ENCODE results near the gene TMEM165. TPM values are rescaled to one million over a fixed set of nuclear protein-coding genes. Genes with fewer than 3 reads are reported as not detected.

The TMEM165 gene
- 100 to 1,000 TPM in 2 of 4 donors, 10 to 100 TPM in 2; 82.5 to 129 (median 98.3) TPM for total RNA-seq

GRCh38 chr4:55395529-55396307 is at the start of gene TMEM165:
TMEM165 (plus strand) TSS chr4:55395957; CDS start chr4:55396190, 233 bp downstream.
- under 1% methylated on average over 71 of the region's 95 CpGs for WGBS
- DNase-seq (ENCODE audit: low spot score in 2 of 2): peak; percentile 94 to 95

GRCh38 chr4:55345980-55346850 is 49.5 kb upstream of the TMEM165 start, which contains the start of gene SRD5A3:
SRD5A3 (plus strand) TSS chr4:55346242; CDS start chr4:55346337, 95 bp downstream.
- TF ChIP-seq POLR2AphosphoS5 (IDR thresholded peaks at IDR 0.05) (peak in 1 of 3 donors; percentile 10), CTCF (IDR thresholded peaks at IDR 0.05) (peak; percentile 90 to 97), POLR2A (IDR thresholded peaks at IDR 0.05) (peak in 1 of 2 donors; percentile 40), EP300 (IDR thresholded peaks at IDR 0.05) (no peak)
- H3K4me1 ChIP-seq: peaks cover 24% of the 10 kb centered on the region
- no peaks in the 10 kb centered on the region for H3K27me3 ChIP-seq
- no peaks in the 10 kb centered on the region for H3K36me3 ChIP-seq
- H3K4me3 ChIP-seq: peak within 1 kb of the TSS; percentile 92
- no peaks in the 10 kb centered on the region for H3K9me3 ChIP-seq
- WGBS: under 1% methylated on average over 60 of the region's 95 CpGs
- peak within 1 kb of the TSS; percentile 95 for H3K27ac ChIP-seq
- DNase-seq (ENCODE audit: low spot score in 2 of 2): peak; percentile 88 to 90

More at GRCh38 chr4:55395529-55396307, at the start of gene TMEM165:
- peaks cover 3% of the 10 kb centered on the region for H3K36me3 ChIP-seq
- no peaks in the 10 kb centered on the region for H3K9me3 ChIP-seq
- TF ChIP-seq POLR2A (IDR thresholded peaks at IDR 0.05) (peak; percentile 75 to 92), EP300 (IDR thresholded peaks at IDR 0.05) (no peak), POLR2AphosphoS5 (IDR thresholded peaks at IDR 0.05) (peak; percentile 10 to 70 (median 56)), CTCF (IDR thresholded peaks at IDR 0.05) (peak in 1 of 2 donors; percentile 7)
- no peaks in the 10 kb centered on the region for H3K27me3 ChIP-seq
- peaks cover 35% of the 10 kb centered on the region for H3K4me1 ChIP-seq
- H3K4me3 ChIP-seq: peak within 1 kb of the TSS; percentile 97
- H3K27ac ChIP-seq: peak within 1 kb of the TSS; percentile 99

GRCh38 chr4:55346851-55347255 is 48.9 kb upstream of the TMEM165 start:
- TF ChIP-seq CTCF (IDR thresholded peaks at IDR 0.05) (no peak), POLR2AphosphoS5 (IDR thresholded peaks at IDR 0.05) (no peak), POLR2A (IDR thresholded peaks at IDR 0.05) (no peak), EP300 (IDR thresholded peaks at IDR 0.05) (no peak)
- WGBS: 37% methylated on average over 9 of the region's 16 CpGs
- Histone ChIP-seq H3K9me3 (no peaks in the 10 kb centered on the region), H3K36me3 (no peaks in the 10 kb centered on the region), H3K27me3 (no peaks in the 10 kb centered on the region), H3K4me3 (peak overlapping the region; percentile 92), H3K4me1 (peaks cover 26% of the 10 kb centered on the region), H3K27ac (peak overlapping the region; percentile 95)
- no peak for DNase-seq (ENCODE audit: low spot score in 2 of 2)

- 80% methylated on average over 3 of the region's 3 CpGs for WGBS
- Histone ChIP-seq H3K27me3 (no peaks in the 10 kb centered on the region), H3K36me3 (no peaks in the 10 kb centered on the region), H3K4me1 (peaks cover 26% of the 10 kb centered on the region), H3K27ac (no peak overlapping the region), H3K9me3 (no peaks in the 10 kb centered on the region), H3K4me3 (no peak overlapping the region)
- no peak for DNase-seq (ENCODE audit: low spot score in 2 of 2)
- no peak for TF ChIP-seq EP300 (IDR thresholded peaks at IDR 0.05)
- no peak for TF ChIP-seq POLR2A (IDR thresholded peaks at IDR 0.05)
- no peak for TF ChIP-seq POLR2AphosphoS5 (IDR thresholded peaks at IDR 0.05)
- no peak for TF ChIP-seq CTCF (IDR thresholded peaks at IDR 0.05)
Observed at GRCh38 chr4:55347610-55348228, 48.0 kb upstream of the TMEM165 start.
